ACHN (cell line): ENCODE results near the gene ZFX.

Source experiments
- DNase-seq: peaks from one replicate; pipeline ENCODE4 v3.0.0-alpha.2; 2015
- in situ Hi-C: cut with HindIII; loops from 2 replicates; pipeline ENCODE4 v1.10.0; 2017; ENCODE audit warnings: low sequenced_read_pairs, low pct_ligation_motif_present, low pct_unique_long_range_greater_than_20kb

The ZFX gene

GRCh38 chrX:24225265-24225664 is 75.7 kb downstream of the ZFX start:
- in situ Hi-C loops = no loop called here
- DNase-seq = no peak

- no peak for DNase-seq
- in situ Hi-C loops = no loop called here
Observed at GRCh38 chrX:24226176-24226575, 76.6 kb downstream of the ZFX start.

- in situ Hi-C loops = no loop called here
- DNase-seq = no peak
Observed at GRCh38 chrX:24228596-24228995, 79.1 kb downstream of the ZFX start.

- in situ Hi-C loops = no loop called here
- peak; percentile 47 for DNase-seq
Observed at GRCh38 chrX:24229400-24229879, 79.9 kb downstream of the ZFX start.

GRCh38 chrX:24229976-24230375 is 80.4 kb downstream of the ZFX start:
- in situ Hi-C loops = no loop called here
- no peak for DNase-seq

GRCh38 chrX:24231131-24231540 is 81.6 kb downstream of the ZFX start:
- in situ Hi-C loops = no loop called here
- peak; percentile 47 for DNase-seq

- no peak for DNase-seq
- in situ Hi-C loops = no loop called here
Observed at GRCh38 chrX:24231641-24232179, 82.2 kb downstream of the ZFX start.

GRCh38 chrX:24232796-24233195 is 83.3 kb downstream of the ZFX start:
- DNase-seq = no peak

GRCh38 chrX:24235084-24235710 is 85.7 kb downstream of the ZFX start:
- in situ Hi-C loops = no loop called here
- DNase-seq = no peak

More at GRCh38 chrX:24232796-24233195, 83.3 kb downstream of the ZFX start:
- in situ Hi-C loops = no loop called here

GRCh38 chrX:24241822-24242648 is 92.5 kb downstream of the ZFX start:
- peak; percentile 31 for DNase-seq
- in situ Hi-C loops = no loop called here

- DNase-seq = no peak
- in situ Hi-C loops = no loop called here
Observed at GRCh38 chrX:24242649-24243175, 93.2 kb downstream of the ZFX start.

- no peak for DNase-seq
- in situ Hi-C loops = no loop called here
Observed at GRCh38 chrX:24243188-24243587, 93.7 kb downstream of the ZFX start.

GRCh38 chrX:24243692-24244091 is 94.2 kb downstream of the ZFX start:
- in situ Hi-C loops = no loop called here
- DNase-seq = no peak

- DNase-seq = peak; percentile 21
- in situ Hi-C loops = no loop called here
Observed at GRCh38 chrX:24245202-24245601, 95.7 kb downstream of the ZFX start.

- in situ Hi-C loops = no loop called here
Observed at GRCh38 chrX:24248042-24248441, 98.5 kb downstream of the ZFX start.

GRCh38 chrX:24253030-24253429 is 103.5 kb downstream of the ZFX start:
- DNase-seq = no peak
- in situ Hi-C loops = no loop called here

More at GRCh38 chrX:24248042-24248441, 98.5 kb downstream of the ZFX start:
- no peak for DNase-seq

GRCh38 chrX:24253469-24253868 is 103.9 kb downstream of the ZFX start:
- in situ Hi-C loops = no loop called here
- no peak for DNase-seq

GRCh38 chrX:24257011-24257410 is 107.5 kb downstream of the ZFX start:
- DNase-seq = no peak
- in situ Hi-C loops = no loop called here

GRCh38 chrX:24259544-24260240 is 110.2 kb downstream of the ZFX start:
- in situ Hi-C loops = no loop called here
- DNase-seq = peak; percentile 37
